GM23338 (cell line): ENCODE results near the gene GPR87. TPM values are rescaled to one million over a fixed set of nuclear protein-coding genes. Genes with fewer than 3 reads are reported as not detected.

Source experiments
- ATAC-seq: fragments of 200-7000 bp; cut with Tn5 transposase; 3 replicates; pipeline ENCODE4 v1.9.1; 2020
- DNase-seq: peaks from one replicate; pipeline ENCODE4 v3.0.0-alpha.2; 2015; ENCODE audit warnings: low spot score
- H2AFZ ChIP-seq: fragments of 200-600 bp; sonication (generic); 2 replicates; pipeline ENCODE4 v1.8.0; 2016; ENCODE audit warnings: antibody characterized with exemption, mild to moderate bottlenecking, moderate library complexity
- H3F3A ChIP-seq: fragments of 200-600 bp; sonication (generic); replicated peaks from 2 replicates; pipeline ENCODE4 v1.8.0; 2017; ENCODE audit warnings: antibody characterized with exemption, mixed run types, low read depth
- H3K27ac ChIP-seq: fragments of 200-600 bp; sonication (generic); 2 replicates; pipeline ENCODE4 v1.6.1; 2016; ENCODE audit warnings: low read depth
- H3K27me3 ChIP-seq: fragments of 200-600 bp; sonication (generic); 2 replicates; pipeline ENCODE4 v1.8.0; 2016; ENCODE audit warnings: mild to moderate bottlenecking, mixed run types, moderate library complexity; ENCODE audit not compliant: insufficient read depth
- H3K36me3 ChIP-seq: fragments of 200-600 bp; sonication (generic); 2 replicates; pipeline ENCODE4 v1.8.0; 2016; ENCODE audit warnings: mild to moderate bottlenecking; ENCODE audit not compliant: insufficient read depth
- H3K4me1 ChIP-seq: fragments of 200-600 bp; sonication (generic); 2 replicates; pipeline ENCODE4 v1.8.0; 2016; ENCODE audit warnings: mild to moderate bottlenecking, moderate library complexity; ENCODE audit not compliant: insufficient read depth
- H3K4me2 ChIP-seq: fragments of 200-600 bp; sonication (generic); 2 replicates; pipeline ENCODE4 v1.7.1; 2017; ENCODE audit warnings: mixed run types
- H3K4me3 ChIP-seq: fragments of 200-600 bp; sonication (generic); 2 replicates; pipeline ENCODE4 v1.6.1; 2016; ENCODE audit warnings: mixed run types
- H3K79me2 ChIP-seq: fragments of 200-600 bp; sonication (generic); replicated peaks from 2 replicates; pipeline ENCODE4 v1.8.0; 2017; ENCODE audit warnings: mild to moderate bottlenecking; ENCODE audit not compliant: insufficient read depth
- H3K9me2 ChIP-seq: fragments of 200-600 bp; sonication (generic); 2 replicates; pipeline ENCODE4 v1.8.0; 2017; ENCODE audit not compliant: insufficient read depth
- H4K20me1 ChIP-seq: fragments of 200-600 bp; sonication (generic); replicated peaks from 2 replicates; pipeline ENCODE4 v1.8.0; 2017; ENCODE audit warnings: mild to moderate bottlenecking; ENCODE audit not compliant: insufficient read depth
- H3K27ac Mint-ChIP-seq: 2 replicates; pipeline ENCODE4 v1.8.0; 2020; ENCODE audit warnings: inconsistent platforms, mild to moderate bottlenecking, moderate library complexity, mixed read lengths
- H3K27me3 Mint-ChIP-seq: 3 replicates; pipeline ENCODE4 v1.8.0; 2022; ENCODE audit warnings: low read depth, mild to moderate bottlenecking, moderate library complexity, mixed read lengths, inconsistent platforms; ENCODE audit not compliant: insufficient read depth, poor library complexity
- H3K36me3 Mint-ChIP-seq: 3 replicates; pipeline ENCODE4 v1.8.0; 2021; ENCODE audit warnings: low read depth, mild to moderate bottlenecking, inconsistent platforms, moderate library complexity, mixed read lengths
- H3K4me1 Mint-ChIP-seq: 3 replicates; pipeline ENCODE4 v1.8.0; 2020; ENCODE audit warnings: mild to moderate bottlenecking, inconsistent platforms, mixed read lengths
- H3K4me3 Mint-ChIP-seq: 3 replicates; pipeline ENCODE4 v1.8.0; 2021; ENCODE audit warnings: moderate library complexity, mild to moderate bottlenecking, inconsistent platforms, mixed read lengths
- H3K9me3 Mint-ChIP-seq: 3 replicates; pipeline ENCODE4 v1.8.0; 2020; ENCODE audit warnings: moderate library complexity, mild to moderate bottlenecking, inconsistent platforms, mixed read lengths
- EZH2 ChIP-seq: fragments of 200-600 bp; sonication (generic); IDR thresholded peaks from one replicate; pipeline ENCODE4 v1.8.0; 2017; ENCODE audit warnings: antibody characterized with exemption, mild to moderate bottlenecking, low read depth; ENCODE audit not compliant: unreplicated experiment
- EZH2phosphoT487 ChIP-seq: fragments of 200-600 bp; sonication (generic); IDR thresholded peaks from one replicate; pipeline ENCODE4 v1.8.1; 2018; ENCODE audit warnings: antibody characterized with exemption; ENCODE audit not compliant: unreplicated experiment
- JUNB ChIP-seq: IDR thresholded peaks from one replicate; pipeline ENCODE4 v1.6.1; 2016; ENCODE audit warnings: antibody characterized with exemption; ENCODE audit not compliant: unreplicated experiment
- NANOG ChIP-seq: IDR thresholded peaks from 2 replicates; pipeline ENCODE4 v1.6.1; 2016; ENCODE audit warnings: antibody characterized with exemption, borderline replicate concordance
- POLR2AphosphoS5 ChIP-seq: IDR thresholded peaks from 2 replicates; pipeline ENCODE4 v1.6.1; 2016; ENCODE audit warnings: antibody characterized with exemption, low read depth
- STAT1 ChIP-seq: IDR thresholded peaks from one replicate; pipeline ENCODE4 v1.6.1; 2016; ENCODE audit warnings: antibody characterized with exemption; ENCODE audit not compliant: unreplicated experiment
- ZNF114 ChIP-seq: fragments of 250-450 bp; sonication (Bioruptor Pico); IDR thresholded peaks from 2 replicates; pipeline ENCODE4 v1.5.0; 2020; ENCODE audit warnings: mild to moderate bottlenecking, moderate library complexity
- polyA plus RNA-seq: library from polyadenylated mRNA; unstranded; fragments of >200 nt; fragmentation: Nextera tagmentation; extraction: Ambion mirVana; gene quantifications from 2 replicates; pipeline ENCODE4 v1.2.1, GENCODE V29; 2016
- total RNA-seq: library from RNA; depleted of rRNA; stranded (reverse); fragments of >200 nt; shearing (Covaris generic); gene quantifications from 2 replicates; pipeline ENCODE4 v1.2.3, GENCODE V29; 2014
- TF ChIP-seq, protein P1 (sequence below): IDR thresholded peaks from 2 replicates; pipeline ENCODE4 v1.6.1; 2016; ENCODE audit warnings: antibody characterized with exemption
- TF ChIP-seq, protein P2 (sequence below): IDR thresholded peaks from one replicate; pipeline ENCODE4 v1.6.1; 2018; ENCODE audit warnings: antibody characterized with exemption; ENCODE audit not compliant: unreplicated experiment
- TF ChIP-seq, protein P3 (sequence below), 2 experiments: fragments of 200-600 bp in 1 of 2; sonication (generic) in 1 of 2; conservative IDR thresholded peaks; 2 replicates each; pipeline versions ENCODE4 v1.5.1 to v1.6.1; 2016 to 2017; ENCODE audit warnings: antibody characterized with exemption in 2 of 2, low read depth in 2 of 2, mild to moderate bottlenecking in 2 of 2, moderate library complexity in 1 of 2

Gene GPR87
- total and polyA plus RNA-seq, 2 experiments from 2014 or later, result 0.21 TPM; not detected in 1

DNA sequence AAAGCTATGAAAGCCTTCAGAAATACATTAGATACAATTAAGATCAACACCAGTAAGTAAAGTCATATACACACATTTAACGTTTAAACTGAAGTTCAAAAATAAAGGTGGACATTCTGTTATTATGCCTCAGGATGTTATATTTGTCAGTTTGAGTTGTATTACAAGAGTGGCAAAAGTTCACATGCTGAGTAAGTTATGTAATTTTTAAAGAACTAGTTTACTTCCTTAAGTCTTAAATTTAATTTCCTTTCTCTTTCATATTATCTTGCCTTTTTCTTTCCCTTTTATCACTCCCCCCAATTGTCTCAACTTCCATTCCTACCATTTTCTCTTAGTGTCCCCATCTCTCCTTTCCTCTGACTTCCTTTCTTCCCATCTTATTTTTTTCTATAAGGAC lies 4.9 kb upstream of the GPR87 start:
- no peak for ATAC-seq
- Histone ChIP-seq H3K4me2 (no peak overlapping the region), H3F3A (no peaks in the 10 kb centered on the region), H3K36me3 (no peaks in the 10 kb centered on the region), H3K79me2 (no peaks in the 10 kb centered on the region), H4K20me1 (no peaks in the 10 kb centered on the region), H3K4me3 (no peak overlapping the region), H3K9me2 (peaks cover 3% of the 10 kb centered on the region), H3K4me1 (peaks cover 13% of the 10 kb centered on the region), H2AFZ (no peak overlapping the region), H3K27me3 (no peaks in the 10 kb centered on the region), H3K27ac (no peak overlapping the region)
- H3K27me3 Mint-ChIP-seq, result no peaks in the 10 kb centered on the region
- no peaks in the 10 kb centered on the region for H3K9me3 Mint-ChIP-seq
- H3K4me3 Mint-ChIP-seq, result no peak overlapping the region
- DNase-seq, result no peak
- TF ChIP-seq ZNF114 (CRISPR knock-in tag) (no peak), STAT1 (no peak), NANOG (no peak)
- TF ChIP-seq, protein P1, sequence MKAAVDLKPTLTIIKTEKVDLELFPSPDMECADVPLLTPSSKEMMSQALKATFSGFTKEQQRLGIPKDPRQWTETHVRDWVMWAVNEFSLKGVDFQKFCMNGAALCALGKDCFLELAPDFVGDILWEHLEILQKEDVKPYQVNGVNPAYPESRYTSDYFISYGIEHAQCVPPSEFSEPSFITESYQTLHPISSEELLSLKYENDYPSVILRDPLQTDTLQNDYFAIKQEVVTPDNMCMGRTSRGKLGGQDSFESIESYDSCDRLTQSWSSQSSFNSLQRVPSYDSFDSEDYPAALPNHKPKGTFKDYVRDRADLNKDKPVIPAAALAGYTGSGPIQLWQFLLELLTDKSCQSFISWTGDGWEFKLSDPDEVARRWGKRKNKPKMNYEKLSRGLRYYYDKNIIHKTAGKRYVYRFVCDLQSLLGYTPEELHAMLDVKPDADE, result no peak
- TF ChIP-seq, protein P2, sequence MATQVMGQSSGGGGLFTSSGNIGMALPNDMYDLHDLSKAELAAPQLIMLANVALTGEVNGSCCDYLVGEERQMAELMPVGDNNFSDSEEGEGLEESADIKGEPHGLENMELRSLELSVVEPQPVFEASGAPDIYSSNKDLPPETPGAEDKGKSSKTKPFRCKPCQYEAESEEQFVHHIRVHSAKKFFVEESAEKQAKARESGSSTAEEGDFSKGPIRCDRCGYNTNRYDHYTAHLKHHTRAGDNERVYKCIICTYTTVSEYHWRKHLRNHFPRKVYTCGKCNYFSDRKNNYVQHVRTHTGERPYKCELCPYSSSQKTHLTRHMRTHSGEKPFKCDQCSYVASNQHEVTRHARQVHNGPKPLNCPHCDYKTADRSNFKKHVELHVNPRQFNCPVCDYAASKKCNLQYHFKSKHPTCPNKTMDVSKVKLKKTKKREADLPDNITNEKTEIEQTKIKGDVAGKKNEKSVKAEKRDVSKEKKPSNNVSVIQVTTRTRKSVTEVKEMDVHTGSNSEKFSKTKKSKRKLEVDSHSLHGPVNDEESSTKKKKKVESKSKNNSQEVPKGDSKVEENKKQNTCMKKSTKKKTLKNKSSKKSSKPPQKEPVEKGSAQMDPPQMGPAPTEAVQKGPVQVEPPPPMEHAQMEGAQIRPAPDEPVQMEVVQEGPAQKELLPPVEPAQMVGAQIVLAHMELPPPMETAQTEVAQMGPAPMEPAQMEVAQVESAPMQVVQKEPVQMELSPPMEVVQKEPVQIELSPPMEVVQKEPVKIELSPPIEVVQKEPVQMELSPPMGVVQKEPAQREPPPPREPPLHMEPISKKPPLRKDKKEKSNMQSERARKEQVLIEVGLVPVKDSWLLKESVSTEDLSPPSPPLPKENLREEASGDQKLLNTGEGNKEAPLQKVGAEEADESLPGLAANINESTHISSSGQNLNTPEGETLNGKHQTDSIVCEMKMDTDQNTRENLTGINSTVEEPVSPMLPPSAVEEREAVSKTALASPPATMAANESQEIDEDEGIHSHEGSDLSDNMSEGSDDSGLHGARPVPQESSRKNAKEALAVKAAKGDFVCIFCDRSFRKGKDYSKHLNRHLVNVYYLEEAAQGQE, result no peak
- peaks cover 15% of the 10 kb centered on the region for H3K4me1 Mint-ChIP-seq
- H3K27ac Mint-ChIP-seq, result no peak overlapping the region
- H3K36me3 Mint-ChIP-seq, result peaks cover 4% of the 10 kb centered on the region; the same call in 1 of the 3 replicates

DNA sequence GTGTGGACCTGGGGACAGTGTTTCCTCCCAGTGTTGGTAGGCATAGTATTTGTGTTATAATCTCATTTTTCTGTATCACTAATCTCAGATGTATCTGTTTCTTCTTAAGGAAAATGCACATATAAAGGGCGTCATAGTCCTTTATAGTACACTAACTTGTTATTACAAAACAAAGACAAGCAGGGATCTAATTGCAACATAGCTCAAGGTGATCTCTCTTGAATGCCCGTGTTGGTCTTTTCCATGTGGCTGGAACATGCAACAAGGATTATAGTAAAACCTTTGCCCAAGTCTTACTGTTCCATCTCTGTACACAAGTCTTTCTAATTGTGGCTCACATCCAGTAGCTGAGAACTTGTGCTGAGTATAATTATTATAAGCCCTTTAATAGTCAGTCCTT lies 3.5 kb upstream of the GPR87 start:
- Histone ChIP-seq H3K27ac (no peak overlapping the region), H3K79me2 (no peaks in the 10 kb centered on the region), H3K27me3 (no peaks in the 10 kb centered on the region), H3K36me3 (no peaks in the 10 kb centered on the region), H3K4me2 (no peak overlapping the region), H3K9me2 (peaks cover 3% of the 10 kb centered on the region; the same call in 1 of the 2 replicates), H4K20me1 (no peaks in the 10 kb centered on the region), H3F3A (no peaks in the 10 kb centered on the region), H2AFZ (no peak overlapping the region), H3K4me1 (peaks cover 27% of the 10 kb centered on the region), H3K4me3 (no peak overlapping the region)
- TF ChIP-seq JUNB (no peak), EZH2 (no peak), ZNF114 (CRISPR knock-in tag) (no peak), EZH2phosphoT487 (no peak), POLR2AphosphoS5 (no peak), STAT1 (no peak)
- TF ChIP-seq, protein P3, sequence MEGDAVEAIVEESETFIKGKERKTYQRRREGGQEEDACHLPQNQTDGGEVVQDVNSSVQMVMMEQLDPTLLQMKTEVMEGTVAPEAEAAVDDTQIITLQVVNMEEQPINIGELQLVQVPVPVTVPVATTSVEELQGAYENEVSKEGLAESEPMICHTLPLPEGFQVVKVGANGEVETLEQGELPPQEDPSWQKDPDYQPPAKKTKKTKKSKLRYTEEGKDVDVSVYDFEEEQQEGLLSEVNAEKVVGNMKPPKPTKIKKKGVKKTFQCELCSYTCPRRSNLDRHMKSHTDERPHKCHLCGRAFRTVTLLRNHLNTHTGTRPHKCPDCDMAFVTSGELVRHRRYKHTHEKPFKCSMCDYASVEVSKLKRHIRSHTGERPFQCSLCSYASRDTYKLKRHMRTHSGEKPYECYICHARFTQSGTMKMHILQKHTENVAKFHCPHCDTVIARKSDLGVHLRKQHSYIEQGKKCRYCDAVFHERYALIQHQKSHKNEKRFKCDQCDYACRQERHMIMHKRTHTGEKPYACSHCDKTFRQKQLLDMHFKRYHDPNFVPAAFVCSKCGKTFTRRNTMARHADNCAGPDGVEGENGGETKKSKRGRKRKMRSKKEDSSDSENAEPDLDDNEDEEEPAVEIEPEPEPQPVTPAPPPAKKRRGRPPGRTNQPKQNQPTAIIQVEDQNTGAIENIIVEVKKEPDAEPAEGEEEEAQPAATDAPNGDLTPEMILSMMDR (conservative IDR thresholded peaks at IDR 0.05; ENCODE audit: low read depth in 2 of 2), result no peak
- TF ChIP-seq, protein P1, result no peak
- TF ChIP-seq, protein P2, result no peak
- H3K27me3 Mint-ChIP-seq, result no peaks in the 10 kb centered on the region
- H3K4me1 Mint-ChIP-seq, result peaks cover 29% of the 10 kb centered on the region
- no peak overlapping the region for H3K27ac Mint-ChIP-seq
- no peak overlapping the region for H3K4me3 Mint-ChIP-seq
- no peaks in the 10 kb centered on the region for H3K9me3 Mint-ChIP-seq
- DNase-seq, result no peak
- ATAC-seq, result no peak
- H3K36me3 Mint-ChIP-seq, result peaks cover 4% of the 10 kb centered on the region; the same call in 1 of the 3 replicates
